HepG2 (cell line): ENCODE measurements around the gene PLB1.

Experiments used
- ATAD3A ChIP-seq: sonication (generic); formaldehyde crosslinking; IDR thresholded peaks from 2 replicates; pipeline ENCODE4 v1.4.0; 2020; ENCODE audit warnings: missing genetic modification reagents
- CTCF ChIP-seq: sonication (generic); formaldehyde crosslinking; IDR thresholded peaks from 2 replicates; pipeline ENCODE4 v1.5.0; 2020; ENCODE audit warnings: mild to moderate bottlenecking, missing genetic modification reagents, moderate library complexity
- ETV6 ChIP-seq: sonication (generic); formaldehyde crosslinking; conservative IDR thresholded peaks from 2 replicates; pipeline ENCODE4 v1.4.0; 2020; ENCODE audit warnings: missing genetic modification reagents
- HNRNPLL ChIP-seq: fragments of 200-400 bp; formaldehyde crosslinking; IDR thresholded peaks from 2 replicates; pipeline ENCODE4 v1.6.1; 2017; ENCODE audit warnings: mild to moderate bottlenecking, low read depth, low read length; ENCODE audit not compliant: poor library complexity, severe bottlenecking
- JUND ChIP-seq: sonication (generic); formaldehyde crosslinking; IDR thresholded peaks from 2 replicates; pipeline ENCODE4 v1.8.0; 2022; ENCODE audit warnings: mild to moderate bottlenecking, missing genetic modification reagents
- POLR2AphosphoS5 ChIP-seq: IDR thresholded peaks from 2 replicates; pipeline ENCODE4 v1.6.1; 2012; ENCODE audit warnings: low read depth, low read length
- TBP ChIP-seq: sonication (generic); formaldehyde crosslinking; IDR thresholded peaks from 2 replicates; pipeline ENCODE4 v1.5.0; 2020; ENCODE audit warnings: missing genetic modification reagents
- U2AF1 ChIP-seq: fragments of 200-400 bp; formaldehyde crosslinking; optimal IDR thresholded peaks from 2 replicates; pipeline ENCODE3; 2017; ENCODE audit warnings: mild to moderate bottlenecking, low read depth, low read length
- ZBTB33 ChIP-seq: sonication (generic); formaldehyde crosslinking; IDR thresholded peaks from 2 replicates; pipeline ENCODE4 v1.4.0; 2020; ENCODE audit warnings: missing genetic modification reagents

GRCh38 chr2:28480403-28481049 is 15.3 kb upstream of the PLB1 start:
- no peak for TF ChIP-seq ZBTB33
- TF ChIP-seq CTCF (CRISPR knock-in tag): no peak
- TF ChIP-seq U2AF1: no peak
- TF ChIP-seq POLR2AphosphoS5: no peak
- no peak for TF ChIP-seq TBP (CRISPR knock-in tag)
- TF ChIP-seq ATAD3A (CRISPR knock-in tag): no peak
- TF ChIP-seq JUND (CRISPR knock-in tag): no peak
- TF ChIP-seq ETV6: no peak
- no peak for TF ChIP-seq HNRNPLL
